GM10266 (cell line): ENCODE data around the gene TFF2.
A peak's percentile ranks its signal among the peaks of the same experiment; 100 is the strongest.

Source experiments
- DNase-seq: peaks from one replicate; pipeline ENCODE4 v3.0.0; 2012; ENCODE audit errors: extremely low spot score
- CTCF ChIP-seq: IDR thresholded peaks from 2 replicates; pipeline ENCODE4 v1.5.1; 2012; ENCODE audit warnings: mild to moderate bottlenecking, low read depth; ENCODE audit not compliant: control insufficient read depth, insufficient read depth; ENCODE audit errors: missing control alignments

Gene TFF2

GRCh38 chr21:42395302-42395701, 44.5 kb upstream of the TFF2 start:
- DNase-seq = no peak
- no peak for TF ChIP-seq CTCF

- no peak for TF ChIP-seq CTCF
- no peak for DNase-seq
These were observed 42.7 kb upstream of the TFF2 start for GRCh38 chr21:42393443-42393950.

GRCh38 chr21:42392731-42393442, 42.1 kb upstream of the TFF2 start:
- DNase-seq = peak; percentile 77
- no peak for TF ChIP-seq CTCF

- DNase-seq = no peak
- TF ChIP-seq CTCF = no peak
These were observed 40.5 kb upstream of the TFF2 start for GRCh38 chr21:42391297-42391696.

- no peak for DNase-seq
- TF ChIP-seq CTCF = no peak
These were observed 39.9 kb upstream of the TFF2 start for GRCh38 chr21:42390696-42391095.

GRCh38 chr21:42390193-42390592, 39.4 kb upstream of the TFF2 start:
- DNase-seq = no peak
- TF ChIP-seq CTCF = no peak

GRCh38 chr21:42389449-42389835, 38.6 kb upstream of the TFF2 start:
- DNase-seq = no peak

More at GRCh38 chr21:42389449-42389835, 38.6 kb upstream of the TFF2 start:
- no peak for TF ChIP-seq CTCF
